H9 (cell line): ENCODE results near the gene WEE2. TPM values are rescaled to one million over a fixed set of nuclear protein-coding genes. Genes with fewer than 3 reads are reported as not detected.

Experiments
- DNase-seq: peaks from one replicate; pipeline ENCODE4 v3.0.0-alpha.2; 2017
- H2AFZ ChIP-seq: one replicate; pipeline ENCODE4 v1.6.1; 2013; ENCODE audit warnings: mild to moderate bottlenecking, low read length, control low read depth, moderate library complexity
- H2AK5ac ChIP-seq: 2 replicates; pipeline ENCODE4 v1.6.1; 2013; ENCODE audit warnings: low read length, control low read depth, mixed read lengths; ENCODE audit not compliant: insufficient read length
- H2BK120ac ChIP-seq: one replicate; pipeline ENCODE4 v1.6.1; 2013; ENCODE audit warnings: low read depth, mild to moderate bottlenecking, low read length, control low read depth, inconsistent platforms; ENCODE audit not compliant: poor library complexity, severe bottlenecking
- H2BK12ac ChIP-seq: 2 replicates; pipeline ENCODE4 v1.6.1; 2013; ENCODE audit warnings: low read length, control low read depth, mixed read lengths, low read depth; ENCODE audit not compliant: insufficient read length
- H2BK15ac ChIP-seq: 2 replicates; pipeline ENCODE4 v1.6.1; 2013; ENCODE audit warnings: low read depth, low read length, control low read depth
- H2BK20ac ChIP-seq: one replicate; pipeline ENCODE4 v1.6.1; 2013; ENCODE audit warnings: low read depth, mild to moderate bottlenecking, low read length, control low read depth, inconsistent platforms; ENCODE audit not compliant: poor library complexity, severe bottlenecking
- H2BK5ac ChIP-seq: 2 replicates; pipeline ENCODE4 v1.6.1; 2013; ENCODE audit warnings: low read length, control low read depth, mixed read lengths; ENCODE audit not compliant: insufficient read length
- H3K14ac ChIP-seq: 2 replicates; pipeline ENCODE4 v1.6.1; 2013; ENCODE audit warnings: low read length, control low read depth; ENCODE audit not compliant: insufficient read depth
- H3K18ac ChIP-seq: 2 replicates; pipeline ENCODE4 v1.6.1; 2013; ENCODE audit warnings: low read depth, mild to moderate bottlenecking, mixed read lengths, low read length, control low read depth; ENCODE audit not compliant: insufficient read length
- H3K23ac ChIP-seq: 2 replicates; pipeline ENCODE4 v1.6.1; 2013; ENCODE audit warnings: low read length, control low read depth, mixed read lengths, low read depth; ENCODE audit not compliant: insufficient read length
- H3K23me2 ChIP-seq: 2 replicates; pipeline ENCODE4 v1.6.1; 2013; ENCODE audit warnings: low read depth, mild to moderate bottlenecking, mixed read lengths, low read length, control low read depth; ENCODE audit not compliant: insufficient read length, poor library complexity, severe bottlenecking
- H3K27ac ChIP-seq: 2 replicates; pipeline ENCODE4 v1.5.1; 2013; ENCODE audit warnings: low read length, control low read depth, mixed read lengths, low read depth; ENCODE audit not compliant: insufficient read length
- H3K27me3 ChIP-seq: 2 replicates; pipeline ENCODE4 v1.6.1; 2013; ENCODE audit warnings: low read length, control low read depth, inconsistent platforms; ENCODE audit not compliant: insufficient read depth
- H3K4ac ChIP-seq: 2 replicates; pipeline ENCODE4 v1.6.1; 2013; ENCODE audit warnings: low read depth, mild to moderate bottlenecking, control low read depth, inconsistent platforms, low read length, moderate library complexity
- H3K4me1 ChIP-seq: 2 replicates; pipeline ENCODE4 v1.6.1; 2013; ENCODE audit warnings: low read length, control low read depth, inconsistent platforms; ENCODE audit not compliant: insufficient read depth
- H3K4me2 ChIP-seq: 2 replicates; pipeline ENCODE4 v1.6.1; 2013; ENCODE audit warnings: low read length, control low read depth, mixed read lengths; ENCODE audit not compliant: insufficient read length, insufficient read depth
- H3K56ac ChIP-seq: 2 replicates; pipeline ENCODE4 v1.6.1; 2013; ENCODE audit warnings: low read depth, mild to moderate bottlenecking, mixed read lengths, low read length, control low read depth; ENCODE audit not compliant: insufficient read length
- H3K79me1 ChIP-seq: 2 replicates; pipeline ENCODE4 v1.6.1; 2013; ENCODE audit warnings: low read depth, mild to moderate bottlenecking, moderate library complexity, low read length, control low read depth, inconsistent platforms; ENCODE audit not compliant: insufficient read depth, poor library complexity, severe bottlenecking
- H3K79me2 ChIP-seq: 2 replicates; pipeline ENCODE4 v1.6.1; 2013; ENCODE audit warnings: low read length, control low read depth, inconsistent platforms; ENCODE audit not compliant: insufficient read depth
- H3K9ac ChIP-seq: 2 replicates; pipeline ENCODE4 v1.6.1; 2013; ENCODE audit warnings: low read length, control low read depth, mixed read lengths; ENCODE audit not compliant: insufficient read length; ENCODE audit errors: extremely low read depth
- H3K9me3 ChIP-seq: one replicate; pipeline ENCODE4 v1.6.1; 2013; ENCODE audit warnings: low read depth, low read length, inconsistent platforms; ENCODE audit not compliant: control insufficient read depth
- H3T11ph ChIP-seq: one replicate; pipeline ENCODE4 v1.6.1; 2013; ENCODE audit warnings: mild to moderate bottlenecking, low read length, control low read depth, inconsistent platforms
- H4K20me1 ChIP-seq: one replicate; pipeline ENCODE4 v1.6.1; 2013; ENCODE audit not compliant: control insufficient read depth, insufficient read length, insufficient read depth
- H4K5ac ChIP-seq: 2 replicates; pipeline ENCODE4 v1.6.1; 2013; ENCODE audit warnings: low read depth, mild to moderate bottlenecking, mixed read lengths, low read length, control low read depth; ENCODE audit not compliant: insufficient read length
- H4K8ac ChIP-seq: replicated peaks from 2 replicates; pipeline ENCODE4 v1.6.1; 2013; ENCODE audit warnings: low read length, control low read depth, mixed read lengths, low read depth; ENCODE audit not compliant: insufficient read length
- H4K91ac ChIP-seq: 2 replicates; pipeline ENCODE4 v1.6.1; 2013; ENCODE audit warnings: low read depth, mild to moderate bottlenecking, moderate library complexity, mixed read lengths, low read length, control low read depth; ENCODE audit not compliant: insufficient read length
- H3K27ac Mint-ChIP-seq, 3 experiments: 2 replicates in 2 of 3; 3 replicates in 1 of 3; pipeline ENCODE4 v1.8.0; 2020 to 2021; ENCODE audit warnings: mixed read lengths in 3 of 3, mild to moderate bottlenecking in 1 of 3, moderate library complexity in 1 of 3
- H3K27me3 Mint-ChIP-seq: 2 replicates; pipeline ENCODE4 v1.8.0; 2021; ENCODE audit warnings: low read depth, mild to moderate bottlenecking, moderate library complexity, mixed read lengths
- H3K36me3 Mint-ChIP-seq, 3 experiments: 2 replicates in 2 of 3; 3 replicates in 1 of 3; pipeline ENCODE4 v1.8.0; 2020 to 2021; ENCODE audit warnings: low read depth in 3 of 3, mixed read lengths in 3 of 3; ENCODE audit not compliant: insufficient read depth in 1 of 3
- H3K4me1 Mint-ChIP-seq, 2 experiments: 2 replicates each; pipeline ENCODE4 v1.8.0; 2020; ENCODE audit warnings: mixed read lengths in 2 of 2
- H3K4me3 Mint-ChIP-seq, 2 experiments: 2 replicates in 1 of 2; 3 replicates in 1 of 2; pipeline ENCODE4 v1.8.0; 2020 to 2021; ENCODE audit warnings: mild to moderate bottlenecking in 2 of 2, mixed read lengths in 2 of 2, moderate library complexity in 1 of 2
- H3K9me3 Mint-ChIP-seq, 2 experiments: 2 replicates in 1 of 2; 3 replicates in 1 of 2; pipeline ENCODE4 v1.8.0; 2020; ENCODE audit warnings: mild to moderate bottlenecking in 2 of 2, mixed read lengths in 2 of 2, moderate library complexity in 1 of 2
- CTCF ChIP-seq: fragments of 200-600 bp; sonication (generic); conservative IDR thresholded peaks from 3 replicates; pipeline ENCODE4 v1.8.0; 2021; ENCODE audit warnings: antibody characterized with exemption, mild to moderate bottlenecking
- WGBS: extraction: QIAGEN DNeasy Blood & Tissue Kit; methylation state at CpG from one replicate; pipeline ENCODE4 v1.1.7; 2013; ENCODE audit warnings: missing lambda C conversion rate, low lambda C conversion rate, mixed read lengths; ENCODE audit not compliant: insufficient read length; ENCODE audit errors: extremely low coverage; 5-methylcytosine and 5-hydroxymethylcytosine counted together
- total RNA-seq: library from RNA; stranded (reverse); gene quantifications from 2 replicates; pipeline ENCODE4 v1.2.1, GENCODE V29; 2021

Gene WEE2
- total RNA-seq, 1 experiment from 2014 or later: not detected

DNA sequence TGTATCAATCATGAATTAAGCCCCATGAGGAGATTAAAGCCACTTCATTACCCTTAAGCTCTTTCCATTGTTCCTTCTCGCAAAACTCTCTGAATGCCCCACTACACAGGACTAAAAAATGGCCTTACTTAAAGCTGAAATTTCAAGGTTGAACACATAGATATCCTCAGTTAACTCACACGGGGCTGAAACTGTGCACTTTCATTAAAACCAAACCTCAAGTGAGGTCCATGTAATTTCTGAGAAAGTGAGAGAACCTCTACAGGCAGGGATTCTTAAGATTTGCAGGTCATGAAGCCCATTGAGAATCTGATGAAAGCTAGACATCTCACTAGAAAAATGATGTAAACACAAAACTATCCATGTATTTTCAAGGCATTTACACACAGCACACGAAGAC, 22.1 kb upstream of the WEE2 start:
- H3K27me3 Mint-ChIP-seq: no peaks in the 10 kb centered on the region
- H3K36me3 Mint-ChIP-seq: peaks cover 4 to 20% (median 15%) of the 10 kb centered on the region in 3 experiments; a peak in 6 of 7 replicates
- H3K4me1 Mint-ChIP-seq: peaks cover 7 to 18% of the 10 kb centered on the region in 2 experiments
- no peak overlapping the region for H3K4me2 ChIP-seq
- H3K27me3 ChIP-seq: no peaks in the 10 kb centered on the region
- H4K8ac ChIP-seq: no peak overlapping the region
- no peak overlapping the region for H2BK20ac ChIP-seq
- no peak overlapping the region for H3K23ac ChIP-seq
- H4K5ac ChIP-seq: no peak overlapping the region
- H3K9ac ChIP-seq: no peak overlapping the region
- H3K9me3 ChIP-seq: no peaks in the 10 kb centered on the region
- TF ChIP-seq CTCF: no peak
- H3K9me3 Mint-ChIP-seq: no peaks in the 10 kb centered on the region
- no peak for DNase-seq
- H3K79me2 ChIP-seq: peaks cover 2% of the 10 kb centered on the region; the same call in 1 of the 2 replicates
- no CpG with 5 or more reads among the region's 3 CpGs for WGBS
- H3K4me1 ChIP-seq: peaks cover 2% of the 10 kb centered on the region; the same call in 1 of the 2 replicates
- no peak overlapping the region for H3K27ac ChIP-seq
- no peak overlapping the region for H4K91ac ChIP-seq
- no peak overlapping the region for H2BK5ac ChIP-seq
- no peak overlapping the region for H3K4ac ChIP-seq
- H3K18ac ChIP-seq: no peak overlapping the region
- H2BK120ac ChIP-seq: no peak overlapping the region
- no peak overlapping the region for H2AFZ ChIP-seq
- no peaks in the 10 kb centered on the region for H3K79me1 ChIP-seq
- no peak overlapping the region for H3K4me3 Mint-ChIP-seq
- no peak overlapping the region for H2AK5ac ChIP-seq
- H3K23me2 ChIP-seq: no peaks in the 10 kb centered on the region
- no peak overlapping the region for H2BK15ac ChIP-seq
- H3K56ac ChIP-seq: no peak overlapping the region
- no peak overlapping the region for H2BK12ac ChIP-seq
- no peak overlapping the region for H3T11ph ChIP-seq
- H4K20me1 ChIP-seq: no peaks in the 10 kb centered on the region
- H3K27ac Mint-ChIP-seq: no peak overlapping the region
- no peak overlapping the region for H3K14ac ChIP-seq
